ENCODE measurements around the gene DELE1. TPM values are rescaled to one million over a fixed set of nuclear protein-coding genes. Genes with fewer than 3 reads are reported as not detected.
"Not testable (repeated sequence)": the region's sequence is repeated elsewhere in the genome, so short reads cannot be mapped to it uniquely, and the experiment has no call there.

DELE1 gene
- total and polyA plus RNA-seq, 9 donors, result 60.5 to 97.1 (median 79.1) TPM

DNA sequence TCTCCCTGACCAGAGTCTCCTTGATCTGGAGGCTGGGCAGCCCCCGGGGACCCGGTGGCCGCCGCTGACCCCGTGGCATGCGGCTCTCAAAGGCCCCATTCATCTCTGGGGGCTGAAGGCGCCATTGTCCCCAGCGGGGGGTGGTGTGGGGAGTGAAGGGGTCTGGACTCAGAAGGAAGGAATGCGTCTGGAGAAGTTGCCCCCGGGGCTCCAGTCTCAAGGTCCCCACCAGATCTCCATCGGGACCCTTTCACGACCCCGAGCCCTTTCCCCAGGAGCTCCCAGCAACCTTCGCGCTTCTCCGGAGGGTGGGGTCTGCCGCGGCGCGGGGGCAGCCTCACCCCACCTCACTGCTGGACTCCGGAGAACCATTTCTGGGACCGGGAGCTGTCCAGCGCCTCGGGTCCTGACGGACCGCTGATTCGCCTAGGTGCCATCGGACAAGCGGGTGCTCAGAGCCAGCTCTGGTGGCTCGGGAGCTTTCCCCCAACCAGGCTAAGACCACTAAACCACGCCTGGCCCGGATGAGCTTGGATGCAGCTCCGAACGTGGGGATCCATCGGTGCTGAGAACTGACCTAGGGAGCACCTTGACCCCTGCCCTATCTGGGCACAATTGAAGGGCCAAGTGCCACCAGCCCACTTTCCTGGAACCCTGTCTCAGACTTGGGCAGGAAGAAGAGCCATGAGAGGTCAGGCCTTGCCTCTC is 40.3 kb upstream of the DELE1 start:
- no peak overlapping the region for H3K27ac ChIP-seq (ENCODE audit: low read length)
- under 1% methylated on average over 32 of the region's 35 CpGs for WGBS (ENCODE audit: insufficient coverage)
- H3K27me3 ChIP-seq (ENCODE audit: control insufficient read depth, insufficient read depth, low read length), result peaks cover 55% of the 10 kb centered on the region
- no peak overlapping the region for H3K4me3 ChIP-seq (ENCODE audit: low read length)
- H3K4me1 ChIP-seq (ENCODE audit: control insufficient read depth, insufficient read depth, low read length), result peaks cover 32% of the 10 kb centered on the region
- peak; percentile 56 for DNase-seq
- no peaks in the 10 kb centered on the region for H3K36me3 ChIP-seq (ENCODE audit: control insufficient read depth, insufficient read depth, low read length)
- H3K9me3 ChIP-seq (replicated peaks; ENCODE audit: control insufficient read depth, low read depth, low read length), result no peaks in the 10 kb centered on the region

DNA sequence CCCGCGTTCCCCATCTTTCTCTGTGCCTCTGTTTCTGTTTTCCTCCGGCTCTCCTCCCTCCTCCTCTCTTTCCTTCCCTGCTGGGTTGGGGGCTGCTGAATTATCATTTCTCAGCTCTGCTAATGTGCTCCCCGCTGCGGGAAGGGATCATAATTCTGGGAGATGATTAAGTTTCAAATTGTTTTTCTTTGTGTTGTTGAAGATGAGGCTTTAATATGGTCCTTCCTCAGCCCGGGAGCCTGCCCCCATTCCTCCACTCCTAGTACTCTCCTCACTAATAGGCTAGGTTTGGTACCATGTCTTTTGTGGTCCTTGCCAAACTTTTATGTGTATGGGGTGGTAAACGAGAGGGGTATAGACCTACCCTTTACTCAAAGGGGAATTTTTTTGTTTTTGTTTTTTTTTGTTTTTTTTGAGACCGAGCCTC is 39.8 kb upstream of the DELE1 start:
- Histone ChIP-seq H3K4me3 (ENCODE audit: low read length) (no peak overlapping the region), H3K27ac (ENCODE audit: low read length) (no peak overlapping the region), H3K4me1 (ENCODE audit: control insufficient read depth, insufficient read depth, low read length) (peaks cover 27% of the 10 kb centered on the region), H3K36me3 (ENCODE audit: control insufficient read depth, insufficient read depth, low read length) (no peaks in the 10 kb centered on the region), H3K27me3 (ENCODE audit: control insufficient read depth, insufficient read depth, low read length) (peaks cover 49% of the 10 kb centered on the region), H3K9me3 (replicated peaks; ENCODE audit: control insufficient read depth, low read depth, low read length) (no peaks in the 10 kb centered on the region)
- no CpG with 5 or more reads among the region's 8 CpGs for WGBS (ENCODE audit: insufficient coverage)
- no peak for DNase-seq

- no CpG with 5 or more reads among the region's 3 CpGs for WGBS (ENCODE audit: insufficient coverage)
- Histone ChIP-seq H3K27ac (ENCODE audit: low read length) (no peak overlapping the region), H3K4me1 (ENCODE audit: control insufficient read depth, insufficient read depth, low read length) (no peaks in the 10 kb centered on the region), H3K27me3 (ENCODE audit: control insufficient read depth, insufficient read depth, low read length) (peaks cover under 1% of the 10 kb centered on the region), H3K4me3 (ENCODE audit: low read length) (no peak overlapping the region), H3K36me3 (ENCODE audit: control insufficient read depth, insufficient read depth, low read length) (no peaks in the 10 kb centered on the region), H3K9me3 (replicated peaks; ENCODE audit: control insufficient read depth, low read depth, low read length) (no peaks in the 10 kb centered on the region)
- no peak for DNase-seq
Measured at GRCh38 chr5:141889282-141889871, 34.3 kb upstream of the DELE1 start.

- not testable (repeated sequence) for H3K27ac ChIP-seq (ENCODE audit: low read length); H3K4me1 ChIP-seq (ENCODE audit: control insufficient read depth, insufficient read depth, low read length); H3K4me3 ChIP-seq (ENCODE audit: low read length); H3K27me3 ChIP-seq (ENCODE audit: control insufficient read depth, insufficient read depth, low read length); DNase-seq; H3K36me3 ChIP-seq (ENCODE audit: control insufficient read depth, insufficient read depth, low read length); H3K9me3 ChIP-seq (replicated peaks; ENCODE audit: control insufficient read depth, low read depth, low read length)
- WGBS (ENCODE audit: insufficient coverage), result no CpG with 5 or more reads among the region's 2 CpGs
Measured at GRCh38 chr5:141890429-141890828, 33.2 kb upstream of the DELE1 start.

GRCh38 chr5:141897425-141897824 is 26.2 kb upstream of the DELE1 start:
- Histone ChIP-seq H3K27me3 (ENCODE audit: control insufficient read depth, insufficient read depth, low read length) (no peaks in the 10 kb centered on the region), H3K36me3 (ENCODE audit: control insufficient read depth, insufficient read depth, low read length) (no peaks in the 10 kb centered on the region), H3K27ac (ENCODE audit: low read length) (no peak overlapping the region), H3K4me3 (ENCODE audit: low read length) (no peak overlapping the region), H3K9me3 (replicated peaks; ENCODE audit: control insufficient read depth, low read depth, low read length) (no peaks in the 10 kb centered on the region), H3K4me1 (ENCODE audit: control insufficient read depth, insufficient read depth, low read length) (no peaks in the 10 kb centered on the region)
- no CpG with 5 or more reads among the region's 4 CpGs for WGBS (ENCODE audit: insufficient coverage)
- no peak for DNase-seq

DNA sequence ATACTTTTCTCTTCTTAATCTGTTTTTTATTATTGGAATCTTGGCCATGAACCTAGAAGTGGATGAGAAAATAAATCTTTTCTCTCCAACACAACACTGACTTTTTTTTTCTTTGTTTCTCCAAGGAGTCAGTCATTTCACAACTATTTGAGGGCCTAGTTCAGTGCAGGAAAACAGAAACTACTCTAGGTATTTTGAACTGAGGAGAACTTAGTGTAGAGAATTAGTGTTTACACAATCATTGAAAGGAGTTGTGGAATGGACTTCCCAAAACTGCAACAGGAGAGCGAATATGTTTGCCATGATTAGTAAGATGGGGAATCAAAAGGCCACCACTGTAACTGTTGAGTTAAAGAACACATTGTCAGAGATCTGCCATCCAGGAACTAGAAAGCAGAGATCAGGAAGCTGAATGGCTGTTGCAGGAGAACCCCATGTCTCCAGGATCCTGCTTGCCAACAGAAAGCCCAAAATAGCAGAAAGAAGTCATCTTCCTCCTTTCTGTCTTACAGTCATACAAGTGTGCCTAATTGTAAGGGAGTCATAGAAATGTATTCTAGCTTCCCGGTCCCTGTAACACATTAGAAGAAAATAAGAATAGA is 25.1 kb upstream of the DELE1 start:
- peaks cover 2% of the 10 kb centered on the region for H3K27me3 ChIP-seq (ENCODE audit: control insufficient read depth, insufficient read depth, low read length)
- H3K9me3 ChIP-seq (replicated peaks; ENCODE audit: control insufficient read depth, low read depth, low read length), result no peaks in the 10 kb centered on the region
- H3K4me1 ChIP-seq (ENCODE audit: control insufficient read depth, insufficient read depth, low read length), result no peaks in the 10 kb centered on the region
- H3K36me3 ChIP-seq (ENCODE audit: control insufficient read depth, insufficient read depth, low read length), result no peaks in the 10 kb centered on the region
- peak; percentile 52 for DNase-seq
- WGBS (ENCODE audit: insufficient coverage), result no CpG with 5 or more reads among the region's 2 CpGs
- no peak overlapping the region for H3K4me3 ChIP-seq (ENCODE audit: low read length)
- H3K27ac ChIP-seq (ENCODE audit: low read length), result no peak overlapping the region

- H3K27ac ChIP-seq (ENCODE audit: low read length), result no peak overlapping the region
- H3K4me1 ChIP-seq (ENCODE audit: control insufficient read depth, insufficient read depth, low read length), result no peaks in the 10 kb centered on the region
- no peak for DNase-seq
- H3K9me3 ChIP-seq (replicated peaks; ENCODE audit: control insufficient read depth, low read depth, low read length), result peaks cover 3% of the 10 kb centered on the region
- peaks cover 2% of the 10 kb centered on the region for H3K27me3 ChIP-seq (ENCODE audit: control insufficient read depth, insufficient read depth, low read length)
- 64% methylated on average over 3 of the region's 5 CpGs for WGBS (ENCODE audit: insufficient coverage)
- H3K36me3 ChIP-seq (ENCODE audit: control insufficient read depth, insufficient read depth, low read length), result no peaks in the 10 kb centered on the region
- no peak overlapping the region for H3K4me3 ChIP-seq (ENCODE audit: low read length)
Measured at GRCh38 chr5:141902015-141902814, 21.5 kb upstream of the DELE1 start.

GRCh38 chr5:141903261-141903660 is 20.4 kb upstream of the DELE1 start:
- Histone ChIP-seq H3K27me3 (ENCODE audit: control insufficient read depth, insufficient read depth, low read length) (peaks cover 2% of the 10 kb centered on the region), H3K4me3 (ENCODE audit: low read length) (no peak overlapping the region), H3K27ac (ENCODE audit: low read length) (no peak overlapping the region), H3K36me3 (ENCODE audit: control insufficient read depth, insufficient read depth, low read length) (no peaks in the 10 kb centered on the region), H3K4me1 (ENCODE audit: control insufficient read depth, insufficient read depth, low read length) (no peaks in the 10 kb centered on the region), H3K9me3 (replicated peaks; ENCODE audit: control insufficient read depth, low read depth, low read length) (peaks cover 3% of the 10 kb centered on the region)
- WGBS (ENCODE audit: insufficient coverage), result 55% methylated on average over 2 of the region's 4 CpGs
- no peak for DNase-seq

- H3K36me3 ChIP-seq (ENCODE audit: control insufficient read depth, insufficient read depth, low read length), result no peaks in the 10 kb centered on the region
- H3K4me3 ChIP-seq (ENCODE audit: low read length), result no peak overlapping the region
- no peaks in the 10 kb centered on the region for H3K4me1 ChIP-seq (ENCODE audit: control insufficient read depth, insufficient read depth, low read length)
- WGBS (ENCODE audit: insufficient coverage), result 60% methylated on average over 3 of the region's 5 CpGs
- H3K27ac ChIP-seq (ENCODE audit: low read length), result no peak overlapping the region
- peaks cover 2% of the 10 kb centered on the region for H3K27me3 ChIP-seq (ENCODE audit: control insufficient read depth, insufficient read depth, low read length)
- DNase-seq, result no peak
- peaks cover 3% of the 10 kb centered on the region for H3K9me3 ChIP-seq (replicated peaks; ENCODE audit: control insufficient read depth, low read depth, low read length)
Measured at GRCh38 chr5:141904551-141904950, 19.1 kb upstream of the DELE1 start.

GRCh38 chr5:141906517-141906916 is 17.2 kb upstream of the DELE1 start:
- no CpG with 5 or more reads among the region's 1 CpG for WGBS (ENCODE audit: insufficient coverage)
- Histone ChIP-seq H3K36me3 (ENCODE audit: control insufficient read depth, insufficient read depth, low read length) (no peaks in the 10 kb centered on the region), H3K27me3 (ENCODE audit: control insufficient read depth, insufficient read depth, low read length) (peaks cover 2% of the 10 kb centered on the region)

More at GRCh38 chr5:141906517-141906916, 17.2 kb upstream of the DELE1 start:
- Histone ChIP-seq H3K9me3 (replicated peaks; ENCODE audit: control insufficient read depth, low read depth, low read length) (peaks cover 3% of the 10 kb centered on the region), H3K27ac (ENCODE audit: low read length) (no peak overlapping the region), H3K4me1 (ENCODE audit: control insufficient read depth, insufficient read depth, low read length) (no peaks in the 10 kb centered on the region), H3K4me3 (ENCODE audit: low read length) (no peak overlapping the region)
- DNase-seq, result no peak
